PC-9 (cell line): Measurements from ENCODE around the gene KIR2DL1.

Experiments used
- CTCF ChIP-seq: fragments of 200-600 bp; sonication (generic); conservative IDR thresholded peaks from 2 replicates; pipeline ENCODE4 v1.6.1; 2017; ENCODE audit warnings: mixed run types, antibody characterized with exemption, mild to moderate bottlenecking, moderate library complexity
- EZH2 ChIP-seq: fragments of 200-600 bp; sonication (generic); IDR thresholded peaks from 2 replicates; pipeline ENCODE4 v1.8.0; 2017; ENCODE audit warnings: antibody characterized with exemption, low read depth

- TF ChIP-seq CTCF (no peak), EZH2 (no peak)
Observed at GRCh38 chr19:54817670-54818536, 48.3 kb downstream of the KIR2DL1 start.
